Osteocyte (in vitro differentiated cells): ENCODE data around the gene TMEM63A. TPM values are rescaled to one million over a fixed set of nuclear protein-coding genes. Genes with fewer than 3 reads are reported as not detected.

ENCODE experiments used
- DNase-seq: peaks from one replicate; pipeline ENCODE4 v3.0.0; 2021; ENCODE audit warnings: mixed read lengths; ENCODE audit not compliant: unreplicated experiment; ENCODE audit errors: extremely low spot score
- H3K27ac Mint-ChIP-seq: one replicate; pipeline ENCODE4 v1.8.0; 2021; ENCODE audit warnings: mild to moderate bottlenecking, mixed read lengths; ENCODE audit not compliant: unreplicated experiment
- H3K27me3 Mint-ChIP-seq: one replicate; pipeline ENCODE4 v1.8.0; 2021; ENCODE audit warnings: mixed read lengths; ENCODE audit not compliant: unreplicated experiment
- H3K36me3 Mint-ChIP-seq: one replicate; pipeline ENCODE4 v1.8.0; 2021; ENCODE audit warnings: mixed read lengths; ENCODE audit not compliant: unreplicated experiment
- H3K4me1 Mint-ChIP-seq: one replicate; pipeline ENCODE4 v1.8.0; 2021; ENCODE audit warnings: mixed read lengths; ENCODE audit not compliant: unreplicated experiment
- H3K4me3 Mint-ChIP-seq: one replicate; pipeline ENCODE4 v1.8.0; 2021; ENCODE audit warnings: mild to moderate bottlenecking, moderate library complexity, mixed read lengths; ENCODE audit not compliant: unreplicated experiment
- H3K9me3 Mint-ChIP-seq: one replicate; pipeline ENCODE4 v1.8.0; 2021; ENCODE audit warnings: mixed read lengths; ENCODE audit not compliant: unreplicated experiment
- total RNA-seq: library from RNA; stranded (reverse); gene quantifications from 2 replicates; pipeline ENCODE4 v1.2.1, GENCODE V29; 2021
- TF ChIP-seq, protein P1 (sequence below): fragments of 200-600 bp; sonication (generic); IDR thresholded peaks from 2 replicates; pipeline ENCODE4 v1.5.0; 2021; ENCODE audit warnings: antibody characterized with exemption, mild to moderate bottlenecking, moderate library complexity

The TMEM63A gene
- total RNA-seq, 1 donor from 2014 or later = 54.8 TPM

DNA sequence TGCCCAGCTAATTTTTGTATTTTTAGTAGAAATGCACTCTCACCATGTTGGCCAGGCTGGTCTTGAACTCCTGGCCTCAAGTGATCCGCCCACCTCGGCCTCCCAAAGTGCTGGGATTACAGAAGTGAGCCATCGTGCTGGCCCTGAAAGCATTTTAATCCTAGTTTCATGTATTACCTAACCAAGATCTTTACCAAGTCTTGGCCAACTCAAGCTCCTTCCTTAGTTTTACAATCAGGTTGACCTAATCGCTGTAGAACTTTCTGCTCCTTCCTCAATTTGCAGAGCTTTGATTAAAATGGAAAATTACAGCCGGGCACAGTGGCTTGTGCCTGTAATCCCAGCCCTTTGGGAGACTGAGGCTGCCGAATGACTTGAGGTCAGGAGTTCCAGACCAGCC, 3.2 kb upstream of the TMEM63A start:
- Mint-ChIP-seq H3K4me3 (no peak overlapping the region), H3K27me3 (no peaks in the 10 kb centered on the region), H3K4me1 (peaks cover 23% of the 10 kb centered on the region), H3K9me3 (no peaks in the 10 kb centered on the region), H3K36me3 (no peaks in the 10 kb centered on the region), H3K27ac (no peak overlapping the region)
- TF ChIP-seq, protein P1, sequence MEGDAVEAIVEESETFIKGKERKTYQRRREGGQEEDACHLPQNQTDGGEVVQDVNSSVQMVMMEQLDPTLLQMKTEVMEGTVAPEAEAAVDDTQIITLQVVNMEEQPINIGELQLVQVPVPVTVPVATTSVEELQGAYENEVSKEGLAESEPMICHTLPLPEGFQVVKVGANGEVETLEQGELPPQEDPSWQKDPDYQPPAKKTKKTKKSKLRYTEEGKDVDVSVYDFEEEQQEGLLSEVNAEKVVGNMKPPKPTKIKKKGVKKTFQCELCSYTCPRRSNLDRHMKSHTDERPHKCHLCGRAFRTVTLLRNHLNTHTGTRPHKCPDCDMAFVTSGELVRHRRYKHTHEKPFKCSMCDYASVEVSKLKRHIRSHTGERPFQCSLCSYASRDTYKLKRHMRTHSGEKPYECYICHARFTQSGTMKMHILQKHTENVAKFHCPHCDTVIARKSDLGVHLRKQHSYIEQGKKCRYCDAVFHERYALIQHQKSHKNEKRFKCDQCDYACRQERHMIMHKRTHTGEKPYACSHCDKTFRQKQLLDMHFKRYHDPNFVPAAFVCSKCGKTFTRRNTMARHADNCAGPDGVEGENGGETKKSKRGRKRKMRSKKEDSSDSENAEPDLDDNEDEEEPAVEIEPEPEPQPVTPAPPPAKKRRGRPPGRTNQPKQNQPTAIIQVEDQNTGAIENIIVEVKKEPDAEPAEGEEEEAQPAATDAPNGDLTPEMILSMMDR = no peak
- DNase-seq = no peak

DNA sequence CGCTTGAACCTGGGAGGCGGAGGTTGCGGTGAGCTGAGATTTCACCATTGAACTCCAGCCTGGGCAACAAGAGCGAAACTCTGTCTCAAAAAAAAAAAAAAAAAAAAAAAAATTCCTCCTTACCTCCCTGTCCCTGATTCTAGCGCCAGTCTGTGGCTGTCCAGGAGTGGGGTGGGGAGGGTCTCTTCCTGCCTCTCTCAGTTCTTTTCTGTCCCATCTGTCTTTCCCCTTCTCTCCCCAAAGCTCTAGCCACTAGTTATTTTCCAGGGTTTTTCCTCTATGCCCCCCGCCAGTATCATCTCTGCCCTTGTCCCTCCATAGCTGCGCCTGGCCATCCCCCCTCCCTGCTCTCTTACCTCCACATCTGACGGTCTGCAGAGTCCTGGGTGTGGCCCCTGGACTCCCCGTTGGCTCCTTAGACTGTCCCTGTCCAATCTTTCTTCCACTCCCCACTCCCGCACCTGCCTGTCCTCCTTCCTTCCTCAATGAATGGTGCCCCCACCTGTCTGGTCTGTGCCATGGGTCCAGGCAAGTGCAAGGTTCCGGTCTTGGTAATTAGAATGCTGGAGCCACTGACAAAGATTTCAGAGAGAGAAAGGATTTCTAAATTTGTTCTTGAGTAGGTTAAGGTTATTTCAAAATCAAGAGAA, 1.6 kb upstream of the TMEM63A start:
- no peaks in the 10 kb centered on the region for H3K27me3 Mint-ChIP-seq
- H3K9me3 Mint-ChIP-seq = no peaks in the 10 kb centered on the region
- H3K27ac Mint-ChIP-seq = no peak overlapping the region
- DNase-seq = no peak
- H3K4me1 Mint-ChIP-seq = peaks cover 32% of the 10 kb centered on the region
- no peaks in the 10 kb centered on the region for H3K36me3 Mint-ChIP-seq
- TF ChIP-seq, protein P1 = no peak
- peak overlapping the region; percentile 86 for H3K4me3 Mint-ChIP-seq

DNA sequence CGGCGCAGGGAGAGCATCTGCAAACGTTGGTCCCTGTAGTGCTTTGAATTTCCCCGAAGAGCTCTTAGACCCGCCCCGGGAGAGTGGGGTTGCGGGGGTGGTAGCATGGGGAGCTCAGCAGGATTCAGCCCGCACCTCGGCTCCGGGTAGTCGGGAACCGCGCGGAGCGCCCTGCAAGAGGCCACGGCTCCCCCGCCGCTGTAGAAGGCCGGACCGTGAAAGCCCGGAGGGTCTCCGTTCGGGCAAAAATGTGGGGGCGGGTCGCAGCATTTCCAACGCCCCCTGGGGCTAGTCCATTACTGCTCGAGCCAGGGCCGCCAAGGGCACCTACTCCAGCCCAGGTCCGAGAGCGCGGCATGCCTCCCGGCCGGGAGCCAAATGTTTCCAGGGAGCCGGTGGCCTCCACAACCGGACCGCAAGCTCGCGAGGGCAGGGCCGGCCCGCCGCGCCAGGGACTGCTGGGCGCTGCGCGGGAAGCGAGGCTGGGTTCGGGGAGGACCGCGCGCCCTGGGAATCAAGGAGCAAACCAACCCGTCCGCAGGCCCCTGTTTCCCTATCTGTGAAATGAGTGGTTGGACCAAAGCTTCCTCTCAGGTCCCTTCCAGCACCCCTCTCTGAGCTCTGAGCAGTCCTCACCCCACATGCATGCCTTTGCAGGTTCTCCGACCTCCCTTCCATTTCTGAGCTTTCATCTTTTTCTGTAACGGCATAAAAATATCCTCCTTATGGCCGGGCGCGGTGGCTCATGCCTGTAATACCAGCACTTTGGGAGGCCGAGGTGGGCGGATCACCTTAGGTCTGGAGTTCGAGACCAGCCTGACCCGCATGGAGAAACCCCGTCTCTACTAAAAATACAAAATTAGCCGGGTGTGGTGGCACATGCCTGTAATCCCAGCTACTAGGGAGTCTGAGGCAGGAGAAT, 775 bp upstream of the TMEM63A start:
- H3K4me3 Mint-ChIP-seq = peak overlapping the region; percentile 86

DNA sequence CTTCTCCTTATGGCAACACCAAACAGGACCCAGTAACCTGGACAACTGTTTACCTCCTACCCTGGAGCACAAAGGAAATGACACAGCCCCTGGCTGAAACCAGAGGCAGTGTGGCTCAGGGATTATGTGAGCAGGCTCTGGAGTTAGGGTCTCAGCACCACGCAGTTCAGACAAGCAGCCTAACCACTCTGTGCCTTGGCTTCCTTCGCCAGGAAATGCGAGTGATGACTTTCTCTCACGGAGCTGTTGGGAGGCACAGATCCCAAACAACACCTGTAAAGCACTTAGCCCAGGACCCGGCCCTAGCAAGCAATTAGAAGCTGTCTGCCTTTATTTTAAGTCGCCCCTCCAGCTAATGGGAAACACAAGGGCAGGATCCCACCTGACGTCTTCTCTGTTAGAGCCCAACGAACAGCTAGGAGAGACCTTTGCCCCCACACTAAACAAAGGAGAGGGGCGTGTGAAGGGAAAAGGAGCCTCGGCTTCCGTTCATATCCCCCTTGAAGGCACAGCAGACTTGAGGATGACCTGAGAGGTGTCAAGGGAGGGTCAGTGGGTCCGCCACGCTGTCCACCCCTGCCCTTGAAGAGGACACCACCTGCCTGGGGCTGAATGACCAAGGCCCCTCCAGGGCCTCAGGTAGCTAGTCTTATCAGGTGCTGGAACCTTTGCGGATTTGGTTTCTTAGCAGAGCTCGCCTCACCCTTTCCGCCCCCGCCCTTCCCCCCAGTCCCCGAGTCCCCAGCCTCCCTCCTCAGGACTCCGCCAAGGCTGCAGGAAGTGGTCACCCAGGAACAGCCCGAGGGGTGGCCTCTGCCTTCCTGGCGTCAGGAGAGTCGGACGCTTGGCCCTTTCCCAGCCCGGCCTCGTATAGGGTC, 860 bp downstream of the TMEM63A start:
- Mint-ChIP-seq H3K9me3 (no peaks in the 10 kb centered on the region), H3K36me3 (no peaks in the 10 kb centered on the region), H3K27me3 (no peaks in the 10 kb centered on the region), H3K27ac (peak overlapping the region; percentile 89), H3K4me1 (peaks cover 48% of the 10 kb centered on the region), H3K4me3 (peak overlapping the region; percentile 86)
- DNase-seq = no peak
- TF ChIP-seq, protein P1 = no peak

More for the DNA sequence above, 775 bp upstream of the TMEM63A start:
- Mint-ChIP-seq H3K27me3 (no peaks in the 10 kb centered on the region), H3K27ac (peak overlapping the region; percentile 59), H3K9me3 (no peaks in the 10 kb centered on the region), H3K4me1 (peaks cover 38% of the 10 kb centered on the region), H3K36me3 (no peaks in the 10 kb centered on the region)
- no peak for DNase-seq
- TF ChIP-seq, protein P1 = no peak
